Left ventricle myocardium inferior (tissue), 1 donor: ENCODE data around the gene ADA. TPM values are rescaled to one million over a fixed set of nuclear protein-coding genes. Genes with fewer than 3 reads are reported as not detected.
A peak's percentile ranks its signal among the peaks of the same experiment; 100 is the strongest.

Source experiments
- DNase-seq: peaks from one replicate; pipeline ENCODE4 v3.0.0-alpha.2; 2020
- H3K27ac ChIP-seq: fragments of 200-600 bp; replicated peaks from 2 replicates; pipeline ENCODE4 v1.8.0; 2021
- H3K27me3 ChIP-seq: fragments of 200-600 bp; 2 replicates; pipeline ENCODE4 v1.8.0; 2021; ENCODE audit warnings: low read depth
- H3K36me3 ChIP-seq: fragments of 200-600 bp; 2 replicates; pipeline ENCODE4 v1.8.0; 2021
- H3K4me1 ChIP-seq: fragments of 200-600 bp; 2 replicates; pipeline ENCODE4 v1.8.0; 2021
- H3K4me3 ChIP-seq: fragments of 200-600 bp; 2 replicates; pipeline ENCODE4 v1.8.0; 2021; ENCODE audit warnings: mild to moderate bottlenecking, moderate library complexity
- H3K9me3 ChIP-seq: fragments of 200-600 bp; replicated peaks from 2 replicates; pipeline ENCODE4 v1.8.0; 2021
- intact Hi-C: fragments of 100-400 bp; cut with micrococcal nuclease; formaldehyde crosslinking; loops from one replicate; pipeline ENCODE4 v1.11.0; 2022
- total RNA-seq: library from RNA; stranded (reverse); fragmentation: NEBNext Ultra II Directional; extraction: Animal tissue kit (Norgen Biotek cat#: 25700); gene quantifications from one replicate; pipeline ENCODE4 v1.2.1, GENCODE V29; 2021
- TF ChIP-seq, protein P1 (sequence below): fragments of 200-600 bp; IDR thresholded peaks from 2 replicates; pipeline ENCODE4 v1.8.0; 2021; ENCODE audit warnings: antibody characterized with exemption, mild to moderate bottlenecking, borderline replicate concordance
- donor health status: DM: no; HTN: yes; CAD: no; lungs with severe emphysema.

ADA gene
- total RNA-seq, 1 donor from 2014 or later: 6.7 TPM

DNA sequence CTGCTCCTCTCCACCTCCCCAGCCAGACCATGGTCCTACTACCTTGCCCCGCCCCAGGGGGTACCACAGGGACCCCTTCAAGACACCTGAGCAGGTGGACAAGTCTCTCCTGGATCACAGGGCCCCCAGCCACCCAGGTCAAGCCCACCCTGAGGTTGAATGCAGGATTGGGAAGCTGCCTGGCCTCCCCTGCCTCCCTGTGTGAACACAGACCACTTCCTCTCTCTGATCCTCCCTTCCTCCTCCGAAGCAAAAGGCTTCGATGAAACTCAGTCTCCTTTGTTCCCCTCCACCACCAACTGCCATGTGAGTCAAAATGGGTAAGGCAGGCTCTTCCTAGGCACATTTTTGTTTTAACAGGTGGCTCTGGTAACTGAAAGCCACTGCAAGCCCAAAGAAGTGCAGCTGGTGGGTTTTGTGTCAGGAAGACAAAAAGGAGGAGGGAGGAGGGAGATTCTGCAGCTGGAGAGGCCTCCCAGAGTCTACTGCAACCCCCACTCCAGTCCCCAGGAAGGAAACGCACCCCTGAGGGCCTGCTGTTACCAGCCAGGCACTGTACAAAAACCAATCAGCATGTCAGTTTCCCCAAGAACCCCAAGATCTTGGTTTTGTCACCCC, 5.4 kb downstream of the ADA start:
- no peaks in the 10 kb centered on the region for H3K27me3 ChIP-seq
- TF ChIP-seq, protein P1, sequence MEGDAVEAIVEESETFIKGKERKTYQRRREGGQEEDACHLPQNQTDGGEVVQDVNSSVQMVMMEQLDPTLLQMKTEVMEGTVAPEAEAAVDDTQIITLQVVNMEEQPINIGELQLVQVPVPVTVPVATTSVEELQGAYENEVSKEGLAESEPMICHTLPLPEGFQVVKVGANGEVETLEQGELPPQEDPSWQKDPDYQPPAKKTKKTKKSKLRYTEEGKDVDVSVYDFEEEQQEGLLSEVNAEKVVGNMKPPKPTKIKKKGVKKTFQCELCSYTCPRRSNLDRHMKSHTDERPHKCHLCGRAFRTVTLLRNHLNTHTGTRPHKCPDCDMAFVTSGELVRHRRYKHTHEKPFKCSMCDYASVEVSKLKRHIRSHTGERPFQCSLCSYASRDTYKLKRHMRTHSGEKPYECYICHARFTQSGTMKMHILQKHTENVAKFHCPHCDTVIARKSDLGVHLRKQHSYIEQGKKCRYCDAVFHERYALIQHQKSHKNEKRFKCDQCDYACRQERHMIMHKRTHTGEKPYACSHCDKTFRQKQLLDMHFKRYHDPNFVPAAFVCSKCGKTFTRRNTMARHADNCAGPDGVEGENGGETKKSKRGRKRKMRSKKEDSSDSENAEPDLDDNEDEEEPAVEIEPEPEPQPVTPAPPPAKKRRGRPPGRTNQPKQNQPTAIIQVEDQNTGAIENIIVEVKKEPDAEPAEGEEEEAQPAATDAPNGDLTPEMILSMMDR: no peak
- no peaks in the 10 kb centered on the region for H3K9me3 ChIP-seq
- H3K4me1 ChIP-seq: peaks cover 97% of the 10 kb centered on the region
- no peaks in the 10 kb centered on the region for H3K36me3 ChIP-seq
- no peak overlapping the region for H3K4me3 ChIP-seq
- intact Hi-C loops: no loop called here
- DNase-seq: no peak
- H3K27ac ChIP-seq: peak overlapping the region; percentile 66

DNA sequence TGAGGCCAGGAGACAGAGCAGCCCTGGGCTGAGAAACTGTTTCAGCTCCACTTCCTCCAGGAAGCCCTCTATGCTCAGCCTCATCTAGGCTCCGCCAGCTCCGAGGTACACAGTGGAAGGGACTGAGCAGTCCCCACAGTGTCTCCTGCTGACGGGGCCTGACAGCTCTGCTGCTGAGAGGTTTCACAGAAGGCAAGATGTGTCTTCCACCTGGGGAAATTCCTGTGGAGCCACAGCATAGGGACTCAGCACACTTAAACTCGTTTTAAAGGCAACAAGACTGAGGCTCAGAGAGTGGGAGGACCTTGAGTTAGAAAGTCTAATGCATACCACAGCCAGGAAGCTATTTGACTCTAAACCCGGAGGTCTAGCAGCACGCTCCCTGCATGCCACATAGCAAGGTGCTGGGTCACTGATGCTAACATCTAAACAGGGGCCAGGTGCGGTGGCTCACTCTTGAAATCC, 6.8 kb downstream of the ADA start:
- H3K27me3 ChIP-seq: no peaks in the 10 kb centered on the region
- TF ChIP-seq, protein P1: no peak
- no peaks in the 10 kb centered on the region for H3K9me3 ChIP-seq
- H3K36me3 ChIP-seq: peaks cover 6% of the 10 kb centered on the region
- H3K27ac ChIP-seq: peak overlapping the region; percentile 90
- H3K4me1 ChIP-seq: peaks cover 92% of the 10 kb centered on the region
- no peak overlapping the region for H3K4me3 ChIP-seq
- DNase-seq: no peak
- intact Hi-C loops: no loop called here

DNA sequence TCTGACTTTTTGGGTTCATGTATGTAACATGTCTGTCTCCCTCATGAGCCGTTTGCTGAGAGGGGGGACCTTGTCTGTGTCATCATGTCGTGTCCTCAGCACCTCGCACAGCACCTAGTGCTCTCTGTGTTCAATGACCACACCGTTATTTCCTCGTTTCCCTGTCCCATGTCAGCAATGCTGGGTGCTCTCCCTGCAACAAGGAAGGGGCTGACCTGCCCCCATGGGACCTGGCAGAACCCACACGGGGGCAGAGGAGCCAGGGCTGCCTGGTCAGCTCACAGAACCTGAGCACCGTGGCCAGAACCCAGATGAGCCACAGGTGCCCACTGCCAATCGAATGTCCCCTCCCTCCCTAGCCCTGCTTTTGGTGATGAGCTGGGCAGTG, 7.3 kb downstream of the ADA start:
- peaks cover 92% of the 10 kb centered on the region for H3K4me1 ChIP-seq
- peak overlapping the region; percentile 90 for H3K27ac ChIP-seq
- peaks cover 6% of the 10 kb centered on the region for H3K36me3 ChIP-seq
- TF ChIP-seq, protein P1: no peak
- DNase-seq: no peak
- H3K4me3 ChIP-seq: no peak overlapping the region
- H3K27me3 ChIP-seq: no peaks in the 10 kb centered on the region
- no peaks in the 10 kb centered on the region for H3K9me3 ChIP-seq
- intact Hi-C loops: no loop called here

DNA sequence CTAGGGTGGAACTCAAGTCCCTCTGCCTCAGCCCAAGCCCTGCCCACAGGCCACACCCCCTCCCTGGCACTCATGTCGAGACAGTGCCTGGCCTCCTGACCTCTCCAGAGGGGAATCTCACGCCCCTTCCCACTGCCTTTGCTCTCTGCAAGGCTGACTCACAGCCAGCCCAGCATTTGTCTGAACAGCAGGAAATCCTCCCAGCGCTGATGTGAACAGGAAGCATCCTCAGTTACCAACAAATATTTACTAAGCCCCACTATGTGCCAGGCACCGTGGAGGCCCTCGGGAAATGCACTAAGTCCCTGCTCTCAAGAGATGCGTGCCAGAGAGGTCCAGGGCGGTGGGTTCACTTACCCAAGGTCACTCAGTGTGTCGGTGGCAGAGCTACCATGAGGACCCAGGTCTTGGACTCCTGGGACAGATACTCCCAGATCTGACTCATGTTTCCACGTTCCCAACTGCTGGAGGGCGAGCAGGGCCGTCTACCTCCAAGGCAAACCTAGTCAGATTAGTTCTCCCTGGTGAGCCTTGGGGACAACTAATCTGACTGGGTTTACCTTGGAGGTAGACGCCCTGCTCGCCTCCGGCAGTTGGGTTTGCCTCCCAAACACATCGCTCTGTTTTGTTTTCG, 7.8 kb downstream of the ADA start:
- no peaks in the 10 kb centered on the region for H3K27me3 ChIP-seq
- no peak overlapping the region for H3K4me3 ChIP-seq
- no peaks in the 10 kb centered on the region for H3K9me3 ChIP-seq
- intact Hi-C loops: no loop called here
- peak overlapping the region; percentile 90 for H3K27ac ChIP-seq
- peak; percentile 76 for DNase-seq
- TF ChIP-seq, protein P1: no peak
- peaks cover 92% of the 10 kb centered on the region for H3K4me1 ChIP-seq
- peaks cover 6% of the 10 kb centered on the region for H3K36me3 ChIP-seq

DNA sequence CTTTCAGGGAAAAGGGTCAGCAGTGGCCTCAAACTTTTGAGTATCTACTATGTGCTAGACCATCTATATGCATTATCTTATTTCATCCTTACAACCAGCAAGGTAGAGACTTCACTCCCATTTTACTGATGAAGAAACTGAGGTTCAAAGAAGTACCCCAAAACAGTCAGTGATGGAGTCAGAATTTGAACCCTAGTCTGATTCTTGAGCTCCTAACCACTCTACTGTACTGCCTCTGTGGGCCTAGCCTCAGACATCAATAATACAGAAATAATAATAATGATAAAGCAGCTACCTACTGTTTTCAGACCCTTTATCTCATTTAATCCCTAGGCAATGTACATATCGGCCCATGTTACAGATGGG, 8.4 kb downstream of the ADA start:
- DNase-seq: no peak
- Histone ChIP-seq H3K4me3 (peak overlapping the region; percentile 49), H3K9me3 (no peaks in the 10 kb centered on the region), H3K4me1 (peaks cover 92% of the 10 kb centered on the region), H3K27ac (peak overlapping the region; percentile 90), H3K27me3 (no peaks in the 10 kb centered on the region), H3K36me3 (peaks cover 6% of the 10 kb centered on the region)
- TF ChIP-seq, protein P1: no peak
- intact Hi-C loops: no loop called here
